ENCODE results near the gene AARS2. TPM values are rescaled to one million over a fixed set of nuclear protein-coding genes. Genes with fewer than 3 reads are reported as not detected.
"Not testable (repeated sequence)": the region's sequence is repeated elsewhere in the genome, so short reads cannot be mapped to it uniquely, and the experiment has no call there.

The AARS2 gene
- total and polyA plus RNA-seq, 2 donors: 7.5 to 13.6 TPM

DNA sequence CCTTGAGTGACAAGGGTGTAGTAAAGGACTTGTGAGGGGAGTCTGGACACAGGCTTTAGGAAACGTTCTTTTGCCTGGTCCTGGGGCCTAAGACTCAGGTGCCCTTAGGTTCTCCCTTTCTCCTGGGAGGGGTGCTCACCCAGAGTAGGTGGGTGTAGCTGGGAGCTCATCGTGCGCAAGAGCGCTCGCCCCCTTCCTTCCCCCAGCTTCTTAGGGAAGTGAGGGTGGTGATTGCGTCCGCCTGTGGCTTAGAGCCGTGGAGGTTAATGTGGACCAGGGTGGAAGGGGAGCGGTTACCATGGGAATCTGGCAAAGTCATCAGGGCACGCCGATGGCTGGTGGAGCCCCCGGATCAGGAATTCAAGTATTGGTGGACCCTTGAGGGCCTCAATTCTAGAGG lies 3.3 kb upstream of the AARS2 start:
- Histone ChIP-seq H3K4me1 (ENCODE audit: insufficient read depth) (peaks cover 3% of the 10 kb centered on the region), H3K36me3 (ENCODE audit: insufficient read depth) (no peaks in the 10 kb centered on the region), H3K27ac (ENCODE audit: low read depth) (no peak overlapping the region), H3K4me3 (ENCODE audit: low read depth, low read length) (no peak overlapping the region)
- DNase-seq (ENCODE audit: extremely low spot score): no peak
- 80% methylated on average over 12 of the region's 12 CpGs for WGBS

DNA sequence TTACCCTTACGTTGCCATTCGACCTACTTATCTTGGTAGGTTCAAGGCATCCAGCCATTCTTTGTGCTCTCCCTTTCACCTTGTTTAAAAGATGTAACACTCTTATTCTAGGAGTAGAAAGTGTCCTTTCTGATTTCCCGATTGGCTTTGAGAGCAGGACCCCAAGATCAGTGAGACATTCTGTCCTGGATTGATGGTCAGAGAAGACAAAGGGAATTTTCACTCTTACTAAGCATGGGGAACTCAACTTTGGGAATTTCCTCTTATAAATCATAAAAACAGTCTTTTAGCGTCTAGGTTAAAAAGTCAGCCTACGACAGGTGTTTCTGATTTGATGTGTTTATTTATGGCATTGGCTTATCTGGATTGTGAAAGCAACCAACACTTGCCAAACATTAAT lies 2.8 kb upstream of the AARS2 start:
- Histone ChIP-seq H3K36me3 (ENCODE audit: insufficient read depth) (no peaks in the 10 kb centered on the region), H3K4me1 (ENCODE audit: insufficient read depth) (peaks cover 3% of the 10 kb centered on the region), H3K4me3 (ENCODE audit: low read depth, low read length) (no peak overlapping the region), H3K27ac (ENCODE audit: low read depth) (no peak overlapping the region)
- 67% methylated on average over 5 of the region's 5 CpGs for WGBS
- DNase-seq (ENCODE audit: extremely low spot score): no peak

DNA sequence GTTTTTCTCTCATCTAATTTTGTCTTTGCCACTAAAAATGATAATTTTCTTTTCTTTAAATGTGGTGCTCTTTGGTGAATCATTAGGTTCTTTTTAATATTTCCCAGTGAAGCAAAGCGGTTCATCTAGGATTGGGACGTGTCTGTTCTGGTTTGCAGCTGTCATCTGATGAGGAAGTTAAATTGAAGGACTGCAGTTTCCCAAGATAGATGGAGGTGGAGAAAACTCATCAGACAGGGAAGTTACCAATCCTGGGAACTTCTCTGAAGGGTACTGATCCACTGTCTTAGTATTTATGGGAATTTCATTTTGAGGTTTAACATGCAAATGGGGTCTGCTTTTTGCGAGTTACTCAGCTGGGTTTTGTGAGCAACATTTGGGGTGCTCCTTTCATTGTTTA lies 2.4 kb upstream of the AARS2 start:
- Histone ChIP-seq H3K4me3 (ENCODE audit: low read depth, low read length) (no peak overlapping the region), H3K36me3 (ENCODE audit: insufficient read depth) (no peaks in the 10 kb centered on the region), H3K4me1 (ENCODE audit: insufficient read depth) (peaks cover 3% of the 10 kb centered on the region), H3K27ac (ENCODE audit: low read depth) (no peak overlapping the region)
- 73% methylated on average over 3 of the region's 3 CpGs for WGBS
- DNase-seq (ENCODE audit: extremely low spot score): no peak

DNA sequence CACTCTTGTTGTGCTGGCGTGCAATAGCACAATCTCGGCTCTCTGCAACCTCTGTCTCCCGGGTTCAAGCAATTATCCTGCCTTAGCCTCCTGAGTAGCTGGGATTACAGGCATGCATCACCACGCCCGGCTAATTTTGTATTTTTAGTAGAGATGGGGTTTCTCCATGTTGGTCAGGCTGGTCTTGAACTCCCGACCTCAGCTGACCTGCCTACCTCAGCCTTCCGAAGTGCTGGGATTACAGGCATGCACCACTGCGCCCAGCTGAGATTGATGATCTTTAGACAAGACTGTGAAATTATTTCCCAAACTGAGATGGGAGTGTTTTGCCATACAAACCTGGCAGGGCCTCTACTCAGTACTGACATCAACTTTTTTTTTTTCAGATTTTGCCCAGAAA lies 1.5 kb upstream of the AARS2 start:
- H3K27ac ChIP-seq (ENCODE audit: low read depth); H3K4me3 ChIP-seq (ENCODE audit: low read depth, low read length); H3K4me1 ChIP-seq (ENCODE audit: insufficient read depth); H3K36me3 ChIP-seq (ENCODE audit: insufficient read depth); DNase-seq (ENCODE audit: extremely low spot score): not testable (repeated sequence)
- WGBS: 89% methylated on average over 8 of the region's 8 CpGs

DNA sequence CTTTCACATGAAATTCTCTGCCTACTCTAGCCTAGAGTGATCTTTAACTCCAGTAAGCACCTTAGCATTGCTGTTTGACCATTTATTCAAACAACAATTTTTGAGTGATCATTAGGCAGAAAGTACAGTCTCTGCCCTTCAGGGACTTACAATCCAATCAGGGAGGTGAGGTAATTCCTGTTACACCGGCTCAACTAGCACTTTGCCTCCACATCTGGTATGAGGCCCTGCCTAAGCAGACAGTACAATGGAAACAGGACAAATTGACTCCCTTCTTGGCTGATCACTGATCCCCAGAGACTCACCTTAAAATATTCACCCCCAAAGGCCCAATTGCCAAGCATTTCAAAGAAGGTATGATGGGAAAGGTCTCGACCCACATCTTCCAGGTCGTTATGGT lies 1.4 kb downstream of the AARS2 start:
- Histone ChIP-seq H3K4me1 (ENCODE audit: insufficient read depth) (peaks cover 3% of the 10 kb centered on the region), H3K36me3 (ENCODE audit: insufficient read depth) (no peaks in the 10 kb centered on the region), H3K4me3 (ENCODE audit: low read depth, low read length) (no peak overlapping the region), H3K27ac (ENCODE audit: low read depth) (no peak overlapping the region)
- no peak for DNase-seq (ENCODE audit: extremely low spot score)
- 82% methylated on average over 3 of the region's 3 CpGs for WGBS

DNA sequence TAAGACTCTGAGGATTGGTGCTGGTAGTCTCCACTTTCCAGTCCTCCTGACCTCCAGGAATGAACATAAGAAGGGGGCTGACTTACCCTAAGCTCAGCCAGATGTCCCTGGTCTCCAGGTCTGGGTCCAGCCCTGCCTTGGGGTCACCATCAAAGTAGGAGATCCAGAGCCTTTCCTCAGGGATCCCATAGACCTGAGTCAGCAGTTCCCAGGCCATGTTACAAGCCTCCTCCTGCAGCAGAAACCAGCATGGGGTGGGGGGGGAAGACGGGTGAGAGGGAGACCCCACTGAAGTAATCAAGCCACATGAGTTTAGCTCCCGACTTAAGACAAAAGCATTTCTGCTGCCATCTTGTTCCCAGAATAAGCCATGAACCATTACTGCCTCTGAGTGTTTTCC lies 1.8 kb downstream of the AARS2 start:
- peaks cover 3% of the 10 kb centered on the region for H3K4me1 ChIP-seq (ENCODE audit: insufficient read depth)
- WGBS: 64% methylated on average over 2 of the region's 2 CpGs

DNA sequence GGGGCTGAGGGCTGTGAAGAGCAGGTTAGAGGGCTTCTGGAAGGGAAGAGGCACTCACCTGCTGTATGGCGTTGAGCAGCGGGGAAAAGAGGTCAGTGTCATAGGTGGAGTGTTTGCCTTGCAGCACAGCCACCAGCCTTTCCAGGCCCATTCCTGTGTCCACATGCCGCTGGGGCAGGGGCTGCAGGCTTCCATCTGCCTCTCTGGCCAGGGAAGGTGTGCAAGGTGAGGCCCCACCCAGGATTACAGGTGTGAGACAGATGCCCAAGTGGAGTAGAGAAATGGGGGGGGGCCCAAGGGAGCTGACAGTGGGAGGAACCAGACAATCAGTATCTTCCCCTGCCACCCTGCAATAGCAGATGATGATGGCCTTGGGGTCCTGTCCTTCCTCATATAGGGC lies 2.9 kb downstream of the AARS2 start:
- Histone ChIP-seq H3K4me1 (ENCODE audit: insufficient read depth) (peaks cover 3% of the 10 kb centered on the region), H3K4me3 (ENCODE audit: low read depth, low read length) (no peak overlapping the region), H3K27ac (ENCODE audit: low read depth) (no peak overlapping the region), H3K36me3 (ENCODE audit: insufficient read depth) (peaks cover 4% of the 10 kb centered on the region)
- WGBS: 93% methylated on average over 3 of the region's 3 CpGs
- DNase-seq (ENCODE audit: extremely low spot score): no peak

More for the DNA sequence above, 1.8 kb downstream of the AARS2 start:
- Histone ChIP-seq H3K36me3 (ENCODE audit: insufficient read depth) (no peaks in the 10 kb centered on the region), H3K4me3 (ENCODE audit: low read depth, low read length) (no peak overlapping the region), H3K27ac (ENCODE audit: low read depth) (no peak overlapping the region)
- no peak for DNase-seq (ENCODE audit: extremely low spot score)

DNA sequence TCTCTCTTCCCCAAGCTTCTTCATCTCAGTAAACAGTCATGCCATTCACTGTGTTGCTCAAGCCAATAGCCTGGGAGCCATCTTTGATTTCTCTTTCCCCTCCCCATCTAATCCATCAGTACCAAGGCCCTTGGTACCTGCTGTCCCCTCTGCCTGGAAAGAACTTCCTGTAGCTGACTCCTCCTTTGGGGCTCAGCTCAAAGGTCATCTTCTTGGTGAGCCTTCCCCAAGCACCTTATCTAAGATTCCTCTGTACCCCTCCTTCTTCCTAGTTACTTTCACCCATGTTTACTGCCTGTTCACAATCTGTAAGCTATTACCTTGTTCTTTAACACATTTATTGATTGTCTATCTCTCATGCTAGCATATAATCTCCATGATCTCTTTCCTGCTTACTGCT lies 3.5 kb downstream of the AARS2 start:
- Histone ChIP-seq H3K27ac (ENCODE audit: low read depth) (no peak overlapping the region), H3K4me1 (ENCODE audit: insufficient read depth) (peaks cover 3% of the 10 kb centered on the region), H3K36me3 (ENCODE audit: insufficient read depth) (peaks cover 4% of the 10 kb centered on the region), H3K4me3 (ENCODE audit: low read depth, low read length) (no peak overlapping the region)
- DNase-seq (ENCODE audit: extremely low spot score): no peak

DNA sequence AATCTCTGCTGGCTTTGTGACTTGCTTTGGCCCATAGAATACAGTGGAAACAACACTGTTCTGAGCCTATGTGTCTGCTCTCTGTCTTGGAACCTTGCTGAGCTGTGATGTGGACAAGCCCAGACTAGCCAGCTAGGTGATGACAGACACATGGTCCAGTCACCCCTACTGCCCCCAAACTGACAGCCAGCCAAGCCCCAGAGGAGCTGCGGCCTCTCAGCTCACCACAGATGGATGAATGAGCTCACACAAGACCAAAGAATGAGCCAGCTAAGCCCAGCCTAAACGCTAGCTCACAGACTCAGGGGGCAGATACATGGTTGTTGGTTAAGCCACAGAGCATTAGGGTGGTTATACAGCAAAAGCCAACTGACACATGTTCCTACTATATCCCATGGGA lies 4.1 kb downstream of the AARS2 start:
- WGBS: 71% methylated on average over 2 of the region's 2 CpGs
- H3K4me1 ChIP-seq (ENCODE audit: insufficient read depth): peaks cover 3% of the 10 kb centered on the region
- peaks cover 4% of the 10 kb centered on the region for H3K36me3 ChIP-seq (ENCODE audit: insufficient read depth)
- H3K4me3 ChIP-seq (ENCODE audit: low read depth, low read length): no peak overlapping the region
- no peak overlapping the region for H3K27ac ChIP-seq (ENCODE audit: low read depth)
- no peak for DNase-seq (ENCODE audit: extremely low spot score)

DNA sequence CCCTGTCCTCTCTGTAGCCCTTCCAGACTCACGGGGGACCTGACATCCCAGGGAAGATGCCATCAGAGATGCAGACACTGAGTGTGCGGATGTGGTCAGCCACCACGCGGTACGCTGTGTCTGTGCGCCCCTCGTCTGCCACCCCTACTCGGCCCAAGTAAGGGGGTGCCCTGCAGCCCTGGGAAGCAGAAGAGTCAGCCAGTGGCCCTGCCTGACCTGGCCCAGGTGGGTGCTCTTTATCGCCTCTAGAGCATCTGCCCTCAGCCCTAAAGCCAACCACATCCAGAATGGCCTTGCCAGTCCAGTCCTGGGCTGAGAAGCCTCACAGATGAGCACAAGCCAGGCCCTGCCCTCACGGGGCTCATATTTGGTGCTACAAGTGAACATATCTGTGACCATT lies 5.9 kb downstream of the AARS2 start:
- peaks cover 4% of the 10 kb centered on the region for H3K36me3 ChIP-seq (ENCODE audit: insufficient read depth)
- no peak overlapping the region for H3K4me3 ChIP-seq (ENCODE audit: low read depth, low read length)
- no peak overlapping the region for H3K27ac ChIP-seq (ENCODE audit: low read depth)
- no peak for DNase-seq (ENCODE audit: extremely low spot score)
- 95% methylated on average over 10 of the region's 10 CpGs for WGBS
- no peaks in the 10 kb centered on the region for H3K4me1 ChIP-seq (ENCODE audit: insufficient read depth)

DNA sequence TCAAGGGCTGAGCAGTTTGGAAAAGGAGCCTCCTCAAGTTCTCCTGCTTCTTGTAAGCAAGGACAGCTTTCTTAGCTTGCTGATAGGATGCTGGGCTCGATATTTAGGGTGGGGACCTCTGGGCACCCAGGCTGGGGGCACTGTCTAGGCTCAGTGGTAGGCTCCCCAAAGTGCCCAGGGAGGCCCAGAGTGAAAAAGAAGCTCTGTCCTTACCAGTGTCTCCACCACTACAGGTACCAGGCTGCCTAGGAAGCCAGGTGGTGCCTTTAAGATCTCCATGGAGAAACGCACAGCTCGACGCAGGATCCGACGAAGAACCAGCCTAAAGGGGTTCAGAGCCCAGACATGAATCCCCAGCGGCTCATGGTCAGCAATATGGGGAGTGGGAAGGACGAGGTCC lies 6.4 kb downstream of the AARS2 start:
- no peak for DNase-seq (ENCODE audit: extremely low spot score)
- Histone ChIP-seq H3K36me3 (ENCODE audit: insufficient read depth) (peaks cover 4% of the 10 kb centered on the region), H3K4me3 (ENCODE audit: low read depth, low read length) (no peak overlapping the region), H3K4me1 (ENCODE audit: insufficient read depth) (no peaks in the 10 kb centered on the region), H3K27ac (ENCODE audit: low read depth) (no peak overlapping the region)
- WGBS: 89% methylated on average over 8 of the region's 8 CpGs

DNA sequence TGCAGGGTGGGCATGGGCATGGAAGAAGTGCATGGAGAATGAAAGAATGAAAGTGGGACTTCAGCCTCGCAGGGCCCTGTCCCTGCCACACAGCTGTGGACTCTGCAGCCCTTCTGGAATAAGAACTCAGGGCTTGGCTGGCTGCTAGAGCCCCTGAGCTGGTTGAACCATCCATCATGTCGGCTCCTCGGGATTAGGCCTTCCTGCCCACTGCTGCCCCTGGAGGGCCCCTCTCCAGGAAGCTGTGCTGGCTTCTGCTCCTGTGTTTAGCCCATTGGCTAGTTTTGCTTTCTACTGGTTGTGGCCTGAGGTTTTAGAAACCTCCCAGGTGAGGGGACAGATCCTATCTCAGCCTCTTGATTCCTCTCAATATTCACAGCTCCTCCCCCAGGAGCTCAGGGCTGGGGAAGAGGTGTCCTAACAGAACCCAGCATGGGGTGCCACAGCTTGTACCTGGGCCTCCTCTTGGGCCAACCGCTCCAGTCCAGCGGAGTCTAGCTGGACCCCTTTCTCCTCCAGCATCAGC lies 7.9 kb downstream of the AARS2 start:
- DNase-seq (ENCODE audit: extremely low spot score): no peak
- peaks cover 4% of the 10 kb centered on the region for H3K36me3 ChIP-seq (ENCODE audit: insufficient read depth)
- H3K4me3 ChIP-seq (ENCODE audit: low read depth, low read length): no peak overlapping the region
- H3K27ac ChIP-seq (ENCODE audit: low read depth): no peak overlapping the region
- WGBS: 80% methylated on average over 5 of the region's 5 CpGs
- H3K4me1 ChIP-seq (ENCODE audit: insufficient read depth): no peaks in the 10 kb centered on the region

DNA sequence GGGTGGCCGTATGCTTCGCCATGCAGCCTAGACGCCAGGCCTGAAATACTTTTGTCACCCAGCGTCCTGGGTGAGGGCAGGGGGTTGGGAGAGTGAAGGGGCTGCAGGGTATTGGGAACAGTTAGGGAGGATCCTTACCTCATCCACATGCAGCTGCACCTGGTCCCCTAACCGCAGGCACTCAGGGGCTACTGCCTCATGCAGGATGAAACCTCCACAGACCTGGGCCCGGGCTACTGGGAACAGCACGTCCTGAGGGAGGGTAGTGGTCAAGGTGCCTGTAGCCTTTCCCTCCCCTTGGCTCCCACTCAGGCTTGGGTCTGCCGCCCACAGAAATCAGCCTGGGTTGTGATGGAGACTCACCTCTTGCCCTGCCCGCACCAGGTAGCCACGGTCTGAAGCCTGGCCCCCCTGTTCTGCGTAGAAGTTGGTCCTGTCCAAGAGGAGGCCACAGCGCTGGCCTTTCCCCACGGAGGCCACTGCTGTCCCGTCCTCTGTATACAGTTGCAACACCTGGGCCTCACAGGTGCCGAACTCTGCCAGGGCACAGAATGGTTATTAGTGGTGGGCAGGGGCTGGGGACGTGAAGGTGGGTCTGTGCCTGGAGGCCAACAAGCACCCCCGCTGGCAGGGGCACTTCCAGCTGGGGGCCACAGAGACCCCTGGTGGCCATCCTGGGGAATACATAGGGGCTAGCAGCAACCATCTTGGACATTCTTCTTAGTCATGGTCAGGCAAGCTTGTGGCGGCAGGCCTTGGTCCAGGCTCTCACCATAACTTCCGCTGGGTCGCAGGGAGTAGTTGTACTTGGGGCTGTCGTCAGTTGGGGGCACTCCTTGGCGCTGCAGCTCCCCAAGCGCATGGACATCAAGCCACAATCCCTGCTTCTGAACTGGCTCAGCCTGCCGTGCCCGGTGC lies 8.6 kb downstream of the AARS2 start:
- DNase-seq (ENCODE audit: extremely low spot score): no peak
- WGBS: 83% methylated on average over 25 of the region's 25 CpGs
- no peak overlapping the region for H3K27ac ChIP-seq (ENCODE audit: low read depth)
- no peaks in the 10 kb centered on the region for H3K4me1 ChIP-seq (ENCODE audit: insufficient read depth)
- peaks cover 4% of the 10 kb centered on the region for H3K36me3 ChIP-seq (ENCODE audit: insufficient read depth)
- H3K4me3 ChIP-seq (ENCODE audit: low read depth, low read length): no peak overlapping the region

DNA sequence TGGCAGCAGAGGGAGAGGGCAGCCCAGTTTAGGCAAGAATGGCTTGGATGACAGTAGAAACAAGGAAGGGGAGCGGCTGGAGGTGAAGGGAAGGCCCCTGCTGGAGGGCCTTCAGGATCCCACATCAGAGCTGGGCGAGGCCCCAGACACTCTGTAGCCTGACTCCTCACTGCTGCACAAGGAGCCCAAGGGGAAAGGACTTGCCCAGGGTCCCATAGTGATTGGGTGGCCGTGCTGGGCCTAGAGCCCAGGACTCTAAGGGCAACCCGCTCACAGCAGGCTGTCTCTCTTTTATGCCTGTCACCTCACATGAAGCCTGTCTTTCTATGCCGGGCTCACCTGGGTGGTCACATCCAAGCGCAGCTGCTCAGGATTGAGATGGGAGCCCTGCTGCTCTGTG lies 9.3 kb downstream of the AARS2 start:
- DNase-seq (ENCODE audit: extremely low spot score): no peak
- Histone ChIP-seq H3K36me3 (ENCODE audit: insufficient read depth) (peaks cover 4% of the 10 kb centered on the region), H3K4me3 (ENCODE audit: low read depth, low read length) (no peak overlapping the region), H3K4me1 (ENCODE audit: insufficient read depth) (no peaks in the 10 kb centered on the region), H3K27ac (ENCODE audit: low read depth) (no peak overlapping the region)
- WGBS: 97% methylated on average over 6 of the region's 6 CpGs

Measured in urinary bladder (tissue), 4 donors.